Hepatocyte (in vitro differentiated cells): ENCODE data around the gene MGLL. TPM values are rescaled to one million over a fixed set of nuclear protein-coding genes. Genes with fewer than 3 reads are reported as not detected.

ENCODE experiments used
- DNase-seq: peaks from one replicate; pipeline ENCODE4 v3.0.0-alpha.2; 2016; ENCODE audit warnings: low spot score
- H2AFZ ChIP-seq: fragments of 200-600 bp; sonication (generic); 2 replicates; pipeline ENCODE4 v1.6.0; 2016; ENCODE audit warnings: antibody characterized with exemption, mild to moderate bottlenecking
- H3K27ac ChIP-seq: fragments of 200-600 bp; sonication (generic); 2 replicates; pipeline ENCODE4 v1.5.1; 2016; ENCODE audit warnings: mild to moderate bottlenecking
- H3K27me3 ChIP-seq: fragments of 200-600 bp; sonication (generic); 2 replicates; pipeline ENCODE4 v1.6.1; 2016
- H3K36me3 ChIP-seq: fragments of 200-600 bp; sonication (generic); replicated peaks from 2 replicates; pipeline ENCODE4 v1.5.1; 2016; ENCODE audit warnings: low read depth; ENCODE audit not compliant: insufficient read depth
- H3K4me1 ChIP-seq: fragments of 200-600 bp; sonication (generic); 2 replicates; pipeline ENCODE4 v1.5.1; 2016; ENCODE audit warnings: mild to moderate bottlenecking, moderate library complexity; ENCODE audit not compliant: insufficient read depth
- H3K4me2 ChIP-seq: fragments of 200-600 bp; sonication (generic); 2 replicates; pipeline ENCODE4 v1.6.0; 2016
- H3K4me3 ChIP-seq: fragments of 200-600 bp; sonication (generic); 2 replicates; pipeline ENCODE4 v1.5.1; 2016; ENCODE audit warnings: mild to moderate bottlenecking
- H3K79me2 ChIP-seq: fragments of 200-600 bp; sonication (generic); 2 replicates; pipeline ENCODE4 v1.6.0; 2017; ENCODE audit warnings: mild to moderate bottlenecking
- H3K9me2 ChIP-seq: fragments of 200-600 bp; sonication (generic); replicated peaks from 2 replicates; pipeline ENCODE4 v1.6.0; 2017; ENCODE audit warnings: mild to moderate bottlenecking; ENCODE audit not compliant: insufficient read depth
- H3K9me3 ChIP-seq: fragments of 200-600 bp; sonication (generic); 2 replicates; pipeline ENCODE4 v1.5.1; 2016; ENCODE audit warnings: low read depth, mild to moderate bottlenecking
- H4K20me1 ChIP-seq: fragments of 200-600 bp; sonication (generic); 2 replicates; pipeline ENCODE4 v1.6.0; 2016; ENCODE audit warnings: mild to moderate bottlenecking; ENCODE audit not compliant: insufficient read depth, poor library complexity, severe bottlenecking
- CTCF ChIP-seq: fragments of 200-600 bp; sonication (generic); IDR thresholded peaks from 2 replicates; pipeline ENCODE4 v1.5.1; 2016; ENCODE audit warnings: antibody characterized with exemption, mild to moderate bottlenecking; ENCODE audit not compliant: poor library complexity
- EZH2 ChIP-seq: fragments of 200-600 bp; sonication (generic); IDR thresholded peaks from 2 replicates; pipeline ENCODE4 v1.6.1; 2016; ENCODE audit warnings: antibody characterized with exemption, mild to moderate bottlenecking, borderline replicate concordance
- EZH2phosphoT487 ChIP-seq: fragments of 200-600 bp; sonication (generic); IDR thresholded peaks from one replicate; pipeline ENCODE4 v1.6.1; 2018; ENCODE audit warnings: antibody characterized with exemption, mild to moderate bottlenecking, low read depth, moderate library complexity; ENCODE audit not compliant: unreplicated experiment, severe bottlenecking
- WGBS: methylation state at CpG from one replicate; pipeline ENCODE4 v1.1.6; 2016; ENCODE audit warnings: low lambda C conversion rate; ENCODE audit errors: missing lambda C conversion rate; 5-methylcytosine and 5-hydroxymethylcytosine counted together
- polyA plus RNA-seq: library from polyadenylated mRNA; unstranded; fragments of >200 nt; fragmentation: Nextera tagmentation; extraction: Ambion mirVana; gene quantifications from 2 replicates; pipeline ENCODE4 v1.2.1, GENCODE V29; 2016
- total RNA-seq: library from RNA; depleted of rRNA; stranded (reverse); fragments of >200 nt; gene quantifications from 2 replicates; pipeline ENCODE4 v1.2.3, GENCODE V29; 2014

Gene MGLL
- total and polyA plus RNA-seq, 2 experiments from 2014 or later = 7.3 to 21.4 TPM

GRCh38 chr3:127693336-127693843 lies 128.9 kb downstream of the MGLL start:
- H3K4me1 ChIP-seq = peaks cover 36% of the 10 kb centered on the region
- H3K79me2 ChIP-seq = no peaks in the 10 kb centered on the region
- TF ChIP-seq EZH2 (no peak), EZH2phosphoT487 (no peak), CTCF (no peak)
- H2AFZ ChIP-seq = no peak overlapping the region
- no peaks in the 10 kb centered on the region for H3K36me3 ChIP-seq
- 91% methylated on average over 7 of the region's 7 CpGs for WGBS
- no peaks in the 10 kb centered on the region for H3K9me2 ChIP-seq
- H4K20me1 ChIP-seq = no peaks in the 10 kb centered on the region
- H3K27ac ChIP-seq = no peak overlapping the region
- no peak overlapping the region for H3K4me3 ChIP-seq
- no peak for DNase-seq
- H3K27me3 ChIP-seq = no peaks in the 10 kb centered on the region
- no peak overlapping the region for H3K4me2 ChIP-seq
- no peaks in the 10 kb centered on the region for H3K9me3 ChIP-seq

GRCh38 chr3:127692501-127693335 lies 129.6 kb downstream of the MGLL start:
- TF ChIP-seq EZH2 (no peak), EZH2phosphoT487 (no peak), CTCF (no peak)
- no peak overlapping the region for H3K4me2 ChIP-seq

GRCh38 chr3:127691974-127692373 lies 130.3 kb downstream of the MGLL start:
- H2AFZ ChIP-seq = no peak overlapping the region
- H3K4me2 ChIP-seq = no peak overlapping the region
- DNase-seq = no peak
- no peaks in the 10 kb centered on the region for H3K9me3 ChIP-seq
- H3K27ac ChIP-seq = no peak overlapping the region
- H3K9me2 ChIP-seq = no peaks in the 10 kb centered on the region
- H3K4me1 ChIP-seq = peaks cover 28% of the 10 kb centered on the region
- H3K4me3 ChIP-seq = no peak overlapping the region
- no peaks in the 10 kb centered on the region for H3K79me2 ChIP-seq
- WGBS = 94% methylated on average over 6 of the region's 6 CpGs
- no peaks in the 10 kb centered on the region for H3K36me3 ChIP-seq
- no peaks in the 10 kb centered on the region for H3K27me3 ChIP-seq
- TF ChIP-seq EZH2 = no peak
- no peak for TF ChIP-seq CTCF
- no peak for TF ChIP-seq EZH2phosphoT487
- H4K20me1 ChIP-seq = no peaks in the 10 kb centered on the region

More at GRCh38 chr3:127692501-127693335, 129.6 kb downstream of the MGLL start:
- Histone ChIP-seq H3K9me3 (no peaks in the 10 kb centered on the region), H3K4me1 (peaks cover 34% of the 10 kb centered on the region), H4K20me1 (no peaks in the 10 kb centered on the region), H3K27me3 (no peaks in the 10 kb centered on the region), H3K36me3 (no peaks in the 10 kb centered on the region), H3K9me2 (no peaks in the 10 kb centered on the region), H3K4me3 (no peak overlapping the region), H3K27ac (no peak overlapping the region), H3K79me2 (no peaks in the 10 kb centered on the region), H2AFZ (no peak overlapping the region)
- 90% methylated on average over 21 of the region's 21 CpGs for WGBS
- no peak for DNase-seq
